HL-60 (cell line): ENCODE measurements around the gene SCUBE2.

ENCODE experiments used
- DNase-seq, 2 experiments: peaks; one replicate each; pipeline ENCODE4 v3.0.0-alpha.2; 2010 to 2020; ENCODE audit warnings: low read depth in 1 of 2, low spot score in 1 of 2
- H3K27ac ChIP-seq: fragments of 250-450 bp; sonication (Bioruptor Pico); replicated peaks from 2 replicates; pipeline ENCODE4 v1.5.1; 2020; ENCODE audit warnings: mild to moderate bottlenecking, moderate library complexity
- H3K27me3 ChIP-seq: fragments of 250-450 bp; sonication (Bioruptor Pico); 2 replicates; pipeline ENCODE4 v1.5.1; 2021; ENCODE audit warnings: mild to moderate bottlenecking, moderate library complexity; ENCODE audit not compliant: insufficient read depth, poor library complexity, severe bottlenecking
- H3K4me3 ChIP-seq: replicated peaks from 2 replicates; pipeline ENCODE4 v1.5.1; 2011; ENCODE audit warnings: mild to moderate bottlenecking, control low read depth, low read length; ENCODE audit not compliant: insufficient read depth
- CTCF ChIP-seq: IDR thresholded peaks from one replicate; pipeline ENCODE4 v1.5.1; 2011; ENCODE audit warnings: low read length, control low read depth, inconsistent platforms; ENCODE audit not compliant: insufficient read depth
- GABPA ChIP-seq: IDR thresholded peaks from 2 replicates; pipeline ENCODE4 v1.6.1; 2012; ENCODE audit warnings: low read depth
- POLR2AphosphoS5 ChIP-seq: IDR thresholded peaks from 2 replicates; pipeline ENCODE4 v1.6.1; 2012; ENCODE audit warnings: low read depth
- REST ChIP-seq: IDR thresholded peaks from 2 replicates; pipeline ENCODE4 v1.6.1; 2012; ENCODE audit warnings: low read depth; ENCODE audit not compliant: insufficient replicate concordance
- SPI1 ChIP-seq: IDR thresholded peaks from 2 replicates; pipeline ENCODE4 v1.6.1; 2012; ENCODE audit warnings: low read depth, mild to moderate bottlenecking, borderline replicate concordance

The SCUBE2 gene

GRCh38 chr11:9138612-9139579, 47.5 kb upstream of the SCUBE2 start:
- Histone ChIP-seq H3K27me3 (no peaks in the 10 kb centered on the region), H3K4me3 (no peak overlapping the region), H3K27ac (no peak overlapping the region)
- TF ChIP-seq CTCF: no peak
- TF ChIP-seq GABPA: no peak
- no peak for TF ChIP-seq POLR2AphosphoS5
- TF ChIP-seq REST: no peak
- no peak for TF ChIP-seq SPI1
- DNase-seq: no peak

- no peak overlapping the region for H3K27ac ChIP-seq
- DNase-seq: no peak
- TF ChIP-seq SPI1 (no peak), GABPA (no peak), CTCF (no peak), REST (no peak), POLR2AphosphoS5 (no peak)
- H3K27me3 ChIP-seq: no peaks in the 10 kb centered on the region
- H3K4me3 ChIP-seq: no peak overlapping the region
Observed at GRCh38 chr11:9138133-9138453, 46.7 kb upstream of the SCUBE2 start.

GRCh38 chr11:9137293-9138132, 46.1 kb upstream of the SCUBE2 start:
- no peaks in the 10 kb centered on the region for H3K27me3 ChIP-seq
- no peak overlapping the region for H3K27ac ChIP-seq
- TF ChIP-seq SPI1: peak; percentile 1; the same call in 1 of the 2 replicates
- no peak for TF ChIP-seq POLR2AphosphoS5
- no peak for TF ChIP-seq REST
- TF ChIP-seq GABPA: no peak
- peak; percentile 98 for TF ChIP-seq CTCF
- no peak overlapping the region for H3K4me3 ChIP-seq
- peak; percentile 50 to 74 for DNase-seq
